B cell (primary cell): ENCODE measurements around the gene S100A9. TPM values are rescaled to one million over a fixed set of nuclear protein-coding genes. Genes with fewer than 3 reads are reported as not detected.
A peak's percentile ranks its signal among the peaks of the same experiment; 100 is the strongest.

Experiments
- ATAC-seq: fragments of 200-7000 bp; cut with Tn5 transposase; one replicate; pipeline ENCODE4 v1.10.0; 2021; ENCODE audit warnings: low read depth, mild to moderate bottlenecking, moderate number of reproducible peaks, moderate library complexity
- CTCF ChIA-PET: fragments of 350-600 bp; sonication (Branson Sonifier 250); formaldehyde crosslinking; loops from one replicate; lab custom pipeline; 2021; ENCODE audit warnings: antibody characterized with exemption, inconsistent platforms; lab: Charles Lee
- POLR2A ChIA-PET: fragments of 350-600 bp; sonication (Branson Sonifier 250); formaldehyde crosslinking; loops from one replicate; lab custom pipeline; 2021; ENCODE audit warnings: antibody characterized with exemption; lab: Charles Lee
- DNase-seq: peaks from one replicate; pipeline ENCODE4 v3.0.0; 2013
- H2AFZ ChIP-seq: 2 replicates; pipeline ENCODE4 v1.6.1; 2012; ENCODE audit warnings: mild to moderate bottlenecking, low read depth, low read length; ENCODE audit not compliant: insufficient read depth, poor library complexity, severe bottlenecking
- H3K27ac ChIP-seq, 2 donors: 1 replicate in 1 of 2; 2 replicates in 1 of 2; pipeline ENCODE4 v1.5.1; 2012 to 2013; ENCODE audit warnings: low read length in 2 of 2, mild to moderate bottlenecking in 2 of 2, moderate library complexity in 1 of 2
- H3K27me3 ChIP-seq, 4 experiments: fragments of 200-600 bp in 1 of 4; sonication (generic) in 1 of 4; replicated peaks in 1 of 4; 1 replicate in 2 of 4; 2 replicates in 2 of 4; pipeline versions ENCODE4 v1.6.1 to v1.7.0; 2013 to 2016; ENCODE audit warnings: low read length in 3 of 4, mild to moderate bottlenecking in 2 of 4, mixed read lengths in 1 of 4, moderate library complexity in 1 of 4; ENCODE audit not compliant: insufficient read depth in 4 of 4, control insufficient read depth in 3 of 4; ENCODE audit errors: control extremely low read depth in 1 of 4
- H3K36me3 ChIP-seq, 2 experiments: replicated peaks in 1 of 2; 1 replicate in 1 of 2; 2 replicates in 1 of 2; pipeline versions ENCODE4 v1.6.1 to v1.7.1; 2013; ENCODE audit warnings: low read length in 1 of 2; ENCODE audit not compliant: insufficient read depth in 2 of 2, control insufficient read depth in 1 of 2; ENCODE audit errors: control extremely low read depth in 1 of 2, extremely low read depth in 1 of 2
- H3K4me1 ChIP-seq, 2 donors: fragments of 200-600 bp in 1 of 2; sonication (generic) in 1 of 2; 1 replicate in 1 of 2; 2 replicates in 1 of 2; pipeline versions ENCODE4 v1.5.1 to v1.6.1; 2013 to 2017; ENCODE audit warnings: low read length in 2 of 2; ENCODE audit not compliant: control insufficient read depth in 2 of 2, insufficient read depth in 2 of 2
- H3K4me2 ChIP-seq: replicated peaks from 2 replicates; pipeline ENCODE3; 2012; ENCODE audit warnings: mild to moderate bottlenecking, low read depth, low read length; ENCODE audit not compliant: poor library complexity, severe bottlenecking
- H3K4me3 ChIP-seq, 5 experiments: fragments of 200-600 bp in 1 of 5; sonication (generic) in 1 of 5; 1 replicate in 3 of 5; 2 replicates in 2 of 5; pipeline versions ENCODE4 v1.5.1 to v1.7.0; 2011 to 2016; ENCODE audit warnings: low read length in 4 of 5, mild to moderate bottlenecking in 4 of 5, low read depth in 2 of 5, control low read depth in 1 of 5, moderate library complexity in 1 of 5; ENCODE audit not compliant: insufficient read depth in 1 of 5; ENCODE audit errors: control extremely low read depth in 1 of 5, extremely low read depth in 1 of 5
- H3K79me2 ChIP-seq: fragments of 200-600 bp; sonication (generic); one replicate; pipeline ENCODE4 v1.6.0; 2016; ENCODE audit warnings: low read length; ENCODE audit not compliant: control insufficient read depth, insufficient read depth
- H3K9ac ChIP-seq: fragments of 200-600 bp; sonication (generic); 2 replicates; pipeline ENCODE4 v1.6.1; 2017; ENCODE audit warnings: mild to moderate bottlenecking, low read length, moderate library complexity
- H3K9me3 ChIP-seq, 3 donors: one replicate each; pipeline versions ENCODE4 v1.6.1 to v1.7.1; 2013; ENCODE audit warnings: low read length in 2 of 3; ENCODE audit not compliant: control insufficient read depth in 2 of 3, insufficient read depth in 1 of 3; ENCODE audit errors: control extremely low read depth in 1 of 3
- H4K20me1 ChIP-seq: 2 replicates; pipeline ENCODE4 v1.6.0; 2012; ENCODE audit warnings: mild to moderate bottlenecking, low read length; ENCODE audit not compliant: insufficient read depth, control insufficient read depth, poor library complexity, severe bottlenecking
- H3K27ac Mint-ChIP-seq: one replicate; pipeline ENCODE4 v1.8.0; 2021; ENCODE audit warnings: mixed read lengths
- H3K27me3 Mint-ChIP-seq: one replicate; pipeline ENCODE4 v1.8.0; 2021; ENCODE audit warnings: mixed read lengths
- H3K4me1 Mint-ChIP-seq: one replicate; pipeline ENCODE4 v1.8.0; 2021; ENCODE audit warnings: mixed read lengths
- H3K4me3 Mint-ChIP-seq: one replicate; pipeline ENCODE4 v1.8.0; 2021; ENCODE audit warnings: mixed read lengths
- H3K9me3 Mint-ChIP-seq: one replicate; pipeline ENCODE4 v1.8.0; 2022; ENCODE audit warnings: mixed read lengths; ENCODE audit not compliant: insufficient read depth
- CTCF ChIP-seq: fragments of 200-600 bp; IDR thresholded peaks from one replicate; pipeline ENCODE4 v1.8.0; 2022; ENCODE audit warnings: antibody characterized with exemption, mild to moderate bottlenecking
- EZH2 ChIP-seq: IDR thresholded peaks from 2 replicates; pipeline ENCODE4 v1.6.1; 2012; ENCODE audit warnings: borderline replicate concordance, low read depth, mild to moderate bottlenecking, moderate library complexity, low read length; ENCODE audit not compliant: insufficient read depth, poor library complexity, severe bottlenecking
- WGBS: methylation state at CpG from one replicate; pipeline ENCODE4 v1.1.5; 2013; ENCODE audit warnings: missing lambda C conversion rate; ENCODE audit not compliant: insufficient coverage; 5-methylcytosine and 5-hydroxymethylcytosine counted together
- intact Hi-C: fragments of 100-400 bp; cut with micrococcal nuclease; formaldehyde crosslinking; loops from one replicate; pipeline ENCODE4 v1.10.0; 2022
- polyA minus RNA-seq: library from RNA; depleted of rRNA, polyadenylated mRNA; stranded (reverse); fragments of >200 nt; gene quantifications from 2 replicates; pipeline ENCODE4 v1.2.3, GENCODE V29; 2012
- polyA plus RNA-seq: library from polyadenylated mRNA; depleted of rRNA; stranded (reverse); fragments of >200 nt; gene quantifications from 2 replicates; pipeline ENCODE4 v1.2.3, GENCODE V29; 2012
- total RNA-seq, 2 donors: library from RNA; stranded (reverse); fragments of 120-200 nt in 1 of 2; gene quantifications; 1 replicate in 1 of 2; 2 replicates in 1 of 2; pipeline versions ENCODE4 v1.2.3 to v1.2.4, GENCODE V29; 2013 to 2022

The S100A9 gene
- total RNA-seq (3.9 and 4.2 TPM in 2 replicates), polyA plus RNA-seq (28.2 and 66.6 TPM in 2 replicates), polyA minus RNA-seq (43.5 and 52.4 TPM in 2 replicates)
- 120 TPM for total RNA-seq (2013)

GRCh38 chr1:153357853-153358690 lies at the start of gene S100A9:
Gene S100A9, plus strand, starts transcription at chr1:153357854. Its CDS starts 430 bp downstream, at chr1:153358284.
- ChIA-PET CTCF (interaction anchor here (4.9 kb wide), 1 partner anchor 137 kb away, joined by 22 read pairs; no protein-coding TSS in a partner anchor), POLR2A (no interaction called here)
- Histone ChIP-seq H3K4me1 (peaks cover 10 to 12% of the 10 kb centered on the region in 2 donors), H3K27me3 (peaks cover 0 to 6% (median 2%) of the 10 kb centered on the region in 4 experiments), H3K4me2 (peak within 1 kb of the TSS; percentile 40), H3K9ac (no peak within 1 kb of the TSS), H4K20me1 (no peaks in the 10 kb centered on the region), H2AFZ (peak within 1 kb of the TSS; percentile 21), H3K79me2 (no peaks in the 10 kb centered on the region), H3K36me3 (no peaks in the 10 kb centered on the region), H3K4me3 (peak within 1 kb of the TSS in 1 of 5 experiments; percentile 73), H3K27ac (no peak within 1 kb of the TSS), H3K9me3 (no peaks in the 10 kb centered on the region)
- Mint-ChIP-seq H3K27me3 (peaks cover 47% of the 10 kb centered on the region), H3K27ac (no peak within 1 kb of the TSS), H3K4me1 (peaks cover 20% of the 10 kb centered on the region), H3K4me3 (peak within 1 kb of the TSS; percentile 30), H3K9me3 (no peaks in the 10 kb centered on the region)
- DNase-seq: no peak
- intact Hi-C loops: no loop called here
- no peak for TF ChIP-seq EZH2
- no peak for TF ChIP-seq CTCF
- 52% methylated on average over 8 of the region's 11 CpGs for WGBS
- no peak for ATAC-seq

GRCh38 chr1:153308540-153308939 lies 49.1 kb upstream of the S100A9 start:
- DNase-seq: no peak
- Mint-ChIP-seq H3K4me1 (no peaks in the 10 kb centered on the region), H3K9me3 (no peaks in the 10 kb centered on the region), H3K4me3 (no peak overlapping the region), H3K27ac (no peak overlapping the region), H3K27me3 (peaks cover 42% of the 10 kb centered on the region)
- Histone ChIP-seq H3K36me3 (no peaks in the 10 kb centered on the region), H3K27ac (no peak overlapping the region), H3K79me2 (no peaks in the 10 kb centered on the region), H3K27me3 (peaks cover 0 to 3% (median 0%) of the 10 kb centered on the region in 4 experiments), H3K9ac (no peak overlapping the region), H4K20me1 (no peaks in the 10 kb centered on the region), H2AFZ (no peak overlapping the region), H3K9me3 (no peaks in the 10 kb centered on the region), H3K4me3 (no peak overlapping the region), H3K4me1 (no peaks in the 10 kb centered on the region), H3K4me2 (no peak overlapping the region)
- TF ChIP-seq EZH2 (no peak), CTCF (no peak)
- POLR2A ChIA-PET: no interaction called here
- WGBS: 100% methylated on average over 2 of the region's 2 CpGs
- CTCF ChIA-PET: no interaction called here
- intact Hi-C loops: no loop called here
- ATAC-seq: no peak
